Hematopoietic multipotent progenitor cell treated with erythropoietin and hydrocortisone succinate and interleukin-3 and kit ligand, for 4 days (in vitro differentiated cells): Measurements from ENCODE around the gene KCTD2.
"Not testable (repeated sequence)": the region's sequence is repeated elsewhere in the genome, so short reads cannot be mapped to it uniquely, and the experiment has no call there.

Experiments used
- DNase-seq: peaks from one replicate; pipeline ENCODE4 v3.0.0-alpha.2; 2015

Gene KCTD2

DNA sequence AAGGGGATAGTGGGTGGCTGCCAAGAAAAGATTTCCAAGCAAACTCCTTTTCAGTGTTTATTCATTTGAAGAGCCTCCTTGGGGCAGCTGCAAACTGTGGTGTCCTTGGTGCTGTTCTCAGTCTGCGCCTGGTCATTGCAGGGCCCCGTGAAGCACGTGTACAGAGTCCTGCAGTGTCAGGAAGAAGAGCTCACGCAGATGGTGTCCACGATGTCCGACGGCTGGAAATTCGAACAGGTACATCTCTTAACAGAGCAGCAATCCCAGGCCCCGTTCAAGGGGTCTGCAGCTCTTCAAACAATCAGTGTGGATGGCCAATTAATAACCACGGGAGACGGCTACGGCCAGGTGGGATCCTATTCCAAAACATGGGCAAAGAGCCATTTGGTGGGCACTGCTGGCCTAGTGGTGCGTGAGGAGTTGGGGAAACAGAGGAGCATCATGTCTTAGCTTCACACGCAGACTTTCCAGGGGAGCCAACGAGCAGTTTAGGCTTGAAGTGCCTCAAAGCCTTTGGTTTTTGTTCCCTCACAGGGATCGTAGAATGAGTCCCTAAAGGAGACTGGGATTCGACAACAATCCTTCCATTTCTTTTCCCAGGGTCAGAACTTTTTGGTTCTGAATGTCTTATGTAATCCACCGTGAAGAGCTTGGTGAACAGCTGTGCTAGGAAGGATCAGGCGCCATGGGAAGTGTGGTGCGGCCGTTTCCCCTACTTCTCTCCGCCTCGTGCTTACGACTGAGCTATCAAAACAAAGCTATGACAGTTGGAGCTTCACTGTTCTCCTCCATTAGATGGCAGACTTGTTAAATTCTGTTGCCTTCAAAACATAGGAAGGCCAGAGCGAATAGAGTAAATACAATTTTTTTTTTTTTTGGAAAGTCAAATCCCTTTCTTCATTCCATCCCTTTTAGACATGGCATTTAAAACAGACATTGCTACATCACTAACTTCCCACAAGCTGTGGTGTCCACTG lies 12.6 kb downstream of the KCTD2 start:
- peak; percentile 85 for DNase-seq

DNA sequence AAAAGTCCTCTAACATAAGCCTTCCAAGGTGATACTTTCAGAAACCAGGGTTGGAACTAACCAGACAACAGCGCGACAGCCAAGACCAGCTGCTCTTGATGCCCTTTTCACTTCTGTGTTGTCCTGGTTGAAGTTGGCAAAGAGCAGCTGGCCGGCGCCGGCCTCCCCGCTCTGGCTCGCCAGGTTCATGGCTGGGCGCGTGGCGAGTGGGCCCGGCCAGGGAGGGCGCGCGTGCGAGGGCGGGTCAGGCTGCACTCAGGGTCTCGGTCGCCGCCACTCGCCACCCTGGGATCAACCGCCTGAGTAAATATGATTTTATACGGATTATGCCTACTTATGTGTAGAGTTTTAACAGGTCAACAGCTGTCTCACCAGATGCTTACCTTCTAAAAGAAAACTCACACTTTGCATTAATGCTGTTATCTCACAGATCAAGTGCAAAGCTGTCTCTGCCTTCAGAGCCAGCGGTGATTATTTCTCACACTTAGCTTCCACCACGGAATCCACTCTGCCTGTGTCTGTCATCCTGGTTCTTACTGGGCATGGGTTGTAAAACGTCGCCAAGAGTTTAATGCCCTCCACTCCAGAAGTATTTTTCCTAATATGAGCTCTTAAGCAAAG lies 13.5 kb downstream of the KCTD2 start:
- DNase-seq: no peak

- DNase-seq: no peak
Measured at GRCh38 chr17:75061055-75061438, 14.0 kb downstream of the KCTD2 start.

DNA sequence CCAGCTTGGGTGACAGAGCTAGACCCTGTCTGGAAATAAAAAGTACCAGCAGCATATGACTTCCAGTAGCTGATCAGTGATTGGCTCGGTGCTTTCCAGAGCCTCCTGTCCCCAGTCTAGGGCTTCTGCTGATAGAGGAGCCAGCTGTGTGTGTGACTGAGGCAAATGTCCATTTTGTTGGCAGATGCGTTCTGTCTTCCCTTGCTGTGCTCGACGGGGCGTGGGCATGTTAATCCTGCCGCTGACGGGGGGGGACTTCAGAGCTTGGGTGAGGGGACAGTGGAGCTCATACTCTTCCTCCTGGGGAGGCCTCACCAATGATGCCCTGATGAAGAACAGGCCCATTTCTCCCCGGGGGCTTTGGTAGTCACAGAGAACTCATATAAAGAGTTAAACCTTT lies 14.6 kb downstream of the KCTD2 start:
- DNase-seq: no peak

DNA sequence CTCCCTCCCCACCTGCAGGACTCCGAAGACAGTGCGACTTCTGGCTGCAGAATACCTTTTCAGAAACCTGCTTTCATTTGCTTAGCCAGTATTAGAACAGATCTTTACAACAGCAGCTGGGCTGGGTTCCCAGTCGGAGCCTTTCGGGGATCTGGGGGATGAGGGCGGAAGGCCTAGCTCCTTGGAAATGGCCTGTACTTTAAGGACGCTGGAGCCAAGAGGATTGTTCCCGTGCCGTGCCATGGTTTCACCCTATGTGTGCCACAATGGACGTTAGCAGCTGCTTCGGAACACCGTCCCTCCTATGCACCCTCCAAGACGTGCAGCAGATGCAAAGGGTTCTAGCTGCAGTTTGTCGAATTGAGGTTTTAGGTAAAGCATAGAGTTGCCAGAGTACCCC lies 16.2 kb downstream of the KCTD2 start:
- DNase-seq: no peak

- DNase-seq: no peak
Measured at GRCh38 chr17:75063626-75064025, 16.6 kb downstream of the KCTD2 start.

GRCh38 chr17:75064040-75064439 lies 17.0 kb downstream of the KCTD2 start:
- no peak for DNase-seq

GRCh38 chr17:75064460-75064859 lies 17.4 kb downstream of the KCTD2 start:
- no peak for DNase-seq

DNA sequence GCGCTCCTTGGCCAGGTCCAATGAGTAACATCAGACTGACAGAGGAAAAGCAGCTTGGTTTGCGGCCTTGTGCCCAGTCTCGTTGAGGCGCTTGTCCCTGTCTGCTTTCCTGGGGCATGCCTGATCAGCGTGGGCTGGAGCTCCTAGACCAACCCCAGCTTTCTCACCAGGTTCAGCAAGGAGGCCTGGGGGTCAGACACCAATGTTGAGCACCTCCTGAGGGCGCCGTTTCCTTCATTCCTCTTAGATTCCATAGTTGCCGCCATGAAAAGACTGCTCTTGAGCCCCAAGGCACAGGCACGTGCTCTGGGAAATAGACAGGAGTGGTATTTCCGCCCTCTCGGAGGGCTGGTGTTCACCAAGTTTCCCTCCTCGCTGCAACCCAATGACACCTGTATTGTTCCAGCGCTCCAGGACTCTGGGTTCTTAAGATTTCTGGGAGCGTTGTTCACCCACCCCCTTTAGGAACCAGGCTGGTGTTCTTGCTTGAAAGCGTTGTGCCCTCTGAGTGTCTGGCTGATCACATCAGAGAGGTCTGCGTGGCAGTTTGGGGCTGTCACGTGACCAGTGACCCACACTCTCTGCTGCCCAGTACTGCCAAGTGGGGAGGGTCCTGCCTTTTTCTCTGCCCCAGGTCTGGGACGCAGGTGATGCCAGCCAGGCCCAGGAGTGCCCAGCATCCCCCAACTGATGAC lies 18.0 kb downstream of the KCTD2 start:
- DNase-seq: no peak

GRCh38 chr17:75065562-75066151 lies 18.6 kb downstream of the KCTD2 start:
- no peak for DNase-seq

DNA sequence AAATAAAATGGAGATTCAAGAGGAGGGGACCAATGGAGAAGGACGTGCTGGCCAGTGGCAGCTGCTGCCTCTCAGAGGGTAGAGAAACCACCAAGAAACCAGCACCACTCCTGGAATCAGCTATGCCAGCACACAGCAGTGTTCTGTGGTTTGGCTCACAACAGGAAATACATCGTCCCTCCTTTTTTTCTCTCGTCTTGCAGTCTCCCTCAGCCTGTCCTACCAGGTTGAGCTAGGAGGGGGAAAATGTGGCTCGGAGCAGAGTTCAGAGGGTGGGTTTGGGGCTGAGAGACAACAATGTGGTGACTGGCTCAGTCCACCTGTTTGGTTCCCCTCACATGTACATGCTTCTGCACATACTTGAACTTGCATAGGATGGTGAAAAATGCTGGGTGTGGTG lies 20.8 kb downstream of the KCTD2 start:
- peak; percentile 89 for DNase-seq

DNA sequence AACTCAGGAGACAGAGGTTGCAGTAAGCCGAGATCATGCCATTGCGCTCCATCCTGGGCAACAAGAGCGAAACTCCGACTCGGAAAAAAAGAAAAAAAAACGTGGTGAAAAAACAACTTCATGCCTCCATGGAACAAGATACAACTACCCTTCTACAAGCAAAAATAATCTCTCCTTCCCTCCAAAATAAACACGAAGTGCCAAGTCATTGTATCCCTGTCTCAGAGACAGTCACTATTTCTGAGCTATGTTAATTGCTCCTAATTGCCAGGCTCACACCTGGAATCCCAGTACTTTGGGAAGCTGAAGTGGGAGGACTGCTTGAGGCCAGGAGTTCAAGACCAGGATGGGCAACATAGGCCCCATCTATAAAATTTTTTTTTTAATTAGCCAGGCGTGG lies 21.7 kb downstream of the KCTD2 start:
- no peak for DNase-seq

- DNase-seq: peak; percentile 55
Measured at GRCh38 chr17:75069783-75070182, 22.8 kb downstream of the KCTD2 start.

GRCh38 chr17:75071478-75072271 lies 24.6 kb downstream of the KCTD2 start:
- DNase-seq: peak; percentile 71

DNA sequence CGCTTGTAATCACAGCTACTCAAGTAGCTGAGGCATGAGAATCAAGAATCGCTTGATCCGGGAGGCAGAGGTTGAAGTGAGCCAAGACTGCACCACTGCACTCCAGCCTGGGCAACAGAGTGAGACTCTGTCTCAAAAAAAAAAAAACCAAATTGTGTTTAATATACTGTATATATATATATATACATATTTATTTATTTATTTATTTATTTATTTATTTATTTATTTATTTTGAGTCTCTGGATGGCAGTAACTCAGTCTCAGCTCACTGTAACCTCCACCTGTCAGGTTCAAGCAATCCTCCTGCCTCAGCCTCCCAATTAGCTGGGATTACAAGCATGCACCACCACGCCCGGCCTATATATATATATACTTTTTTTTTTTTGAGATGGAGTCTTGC lies 25.9 kb downstream of the KCTD2 start:
- DNase-seq: not testable (repeated sequence)

GRCh38 chr17:75073618-75074047 lies 26.6 kb downstream of the KCTD2 start:
- no peak for DNase-seq

DNA sequence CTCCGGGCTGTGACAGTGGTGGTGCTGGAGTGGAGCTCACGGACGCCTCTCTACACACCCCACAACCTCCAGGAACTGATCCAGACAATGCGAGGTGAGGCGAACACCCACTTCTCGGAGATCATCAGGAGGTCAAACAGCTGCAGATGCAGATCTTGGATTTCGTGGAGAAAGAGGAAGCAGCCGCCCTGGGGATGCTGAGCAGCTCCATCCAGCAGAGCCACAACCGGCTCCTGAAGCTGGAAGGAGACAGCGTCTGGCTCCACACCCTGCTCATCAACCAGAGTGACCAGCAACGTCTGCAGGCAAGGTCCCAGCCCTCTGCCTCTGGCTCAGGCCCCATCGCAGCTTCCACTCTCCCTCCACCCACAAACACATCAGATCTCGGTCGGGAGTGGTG lies 27.5 kb downstream of the KCTD2 start:
- DNase-seq: no peak

DNA sequence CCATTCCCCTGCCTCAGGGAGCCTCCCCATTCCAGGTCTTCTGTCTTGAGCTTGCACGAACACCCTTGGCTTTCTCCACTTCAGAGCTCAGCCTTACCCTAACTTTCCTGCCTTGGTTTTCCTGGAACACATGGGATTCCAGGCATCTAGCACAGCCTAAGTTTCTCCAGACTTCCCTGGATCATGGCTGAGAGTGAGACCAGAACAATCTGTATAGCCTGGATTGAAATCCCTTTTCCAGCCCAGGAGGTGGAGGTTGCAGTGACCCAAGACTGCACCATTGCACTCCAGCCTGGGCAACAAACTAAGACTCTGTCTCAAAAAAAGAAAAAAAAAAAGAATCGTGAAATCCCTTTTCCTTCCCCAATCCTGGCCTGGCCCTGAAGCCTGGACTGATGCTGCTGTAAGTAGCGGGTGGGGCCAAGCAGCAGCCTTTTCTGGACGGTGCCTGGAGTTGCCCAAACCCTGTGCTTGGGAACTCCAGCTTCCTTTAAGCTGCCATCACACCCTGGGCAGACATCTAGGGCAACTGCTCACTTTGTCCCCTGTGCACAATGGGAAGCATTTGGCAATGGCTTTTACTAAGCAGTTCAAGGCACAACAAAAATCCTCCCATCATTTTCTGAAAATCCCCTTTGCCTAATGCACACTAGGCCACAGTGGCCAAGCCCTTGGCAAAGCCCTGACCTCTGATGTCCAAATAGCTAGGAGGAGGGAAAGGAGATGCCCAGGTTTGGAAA lies 28.7 kb downstream of the KCTD2 start:
- DNase-seq: no peak

DNA sequence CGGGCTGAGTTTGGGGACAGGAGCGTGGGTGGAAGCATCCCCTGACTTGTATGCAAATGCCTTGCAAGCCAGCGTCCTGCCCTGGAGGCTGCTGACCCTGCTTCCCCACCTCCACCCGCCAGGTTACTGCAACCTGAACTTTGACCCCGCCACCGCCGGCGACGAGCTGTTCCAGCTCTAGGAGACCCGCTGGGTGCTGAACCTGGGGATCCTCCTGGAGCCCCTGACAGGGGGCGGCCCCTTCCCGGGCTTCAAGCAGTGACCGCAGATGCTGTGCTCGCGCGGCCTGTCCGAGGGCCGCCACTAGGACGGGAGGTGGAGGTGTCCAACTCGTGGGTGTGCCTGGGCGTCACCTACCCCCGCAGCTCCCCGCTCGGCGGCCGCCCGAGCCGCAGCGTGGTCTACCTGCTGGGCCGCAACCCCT lies 30.1 kb downstream of the KCTD2 start:
- DNase-seq: no peak

GRCh38 chr17:75077496-75078283 lies 30.7 kb downstream of the KCTD2 start:
- peak; percentile 86 for DNase-seq
